Keratinocyte (primary cell): ENCODE data around the gene B9D1. TPM values are rescaled to one million over a fixed set of nuclear protein-coding genes. Genes with fewer than 3 reads are reported as not detected.

Experiments
- DNase-seq: peaks from one replicate; pipeline ENCODE4 v3.0.0-alpha.2; 2011; ENCODE audit warnings: low read depth, missing footprints, low spot score
- FAIRE-seq: peaks from 2 replicates; lab custom pipeline; 2011; peaks lifted over from hg19 to GRCh38; lab: Jason Lieb, UNC
- H2AFZ ChIP-seq: 2 replicates; pipeline ENCODE4 v1.6.0; 2012; ENCODE audit warnings: low read length, control low read depth, inconsistent platforms; ENCODE audit not compliant: control insufficient read depth
- H3K27ac ChIP-seq: 2 replicates; pipeline ENCODE4 v1.5.1; 2011; ENCODE audit warnings: low read length; ENCODE audit not compliant: control insufficient read depth, insufficient read depth
- H3K27me3 ChIP-seq: 3 replicates; pipeline ENCODE4 v1.6.0; 2011; ENCODE audit warnings: low read length; ENCODE audit not compliant: control insufficient read depth, insufficient read depth; ENCODE audit errors: extremely low read depth
- H3K36me3 ChIP-seq, 2 experiments: 2 replicates in 1 of 2; 3 replicates in 1 of 2; pipeline ENCODE4 v1.5.1; 2011; ENCODE audit warnings: low read length in 2 of 2, mild to moderate bottlenecking in 1 of 2; ENCODE audit not compliant: control insufficient read depth in 2 of 2, insufficient read depth in 2 of 2; ENCODE audit errors: extremely low read depth in 1 of 2
- H3K4me1 ChIP-seq: 3 replicates; pipeline ENCODE4 v1.5.1; 2011; ENCODE audit warnings: low read length; ENCODE audit not compliant: control insufficient read depth, insufficient read depth; ENCODE audit errors: extremely low read depth
- H3K4me2 ChIP-seq: 3 replicates; pipeline ENCODE4 v1.6.0; 2011; ENCODE audit warnings: low read depth, low read length; ENCODE audit not compliant: control insufficient read depth, insufficient read depth; ENCODE audit errors: extremely low read depth
- H3K4me3 ChIP-seq, 3 experiments: fragments of 200-600 bp in 1 of 3; sonication (generic) in 1 of 3; 2 replicates in 2 of 3; 3 replicates in 1 of 3; pipeline ENCODE4 v1.5.1; 2011 to 2016; ENCODE audit warnings: low read length in 3 of 3, mild to moderate bottlenecking in 3 of 3, control low read depth in 2 of 3, inconsistent platforms in 1 of 3, low read depth in 1 of 3, mixed read lengths in 1 of 3, mixed run types in 1 of 3, moderate library complexity in 1 of 3; ENCODE audit not compliant: control insufficient read depth in 2 of 3, insufficient read depth in 2 of 3; ENCODE audit errors: extremely low read depth in 1 of 3
- H3K79me2 ChIP-seq: 2 replicates; pipeline ENCODE4 v1.6.0; 2012; ENCODE audit warnings: low read length; ENCODE audit not compliant: control insufficient read depth, insufficient read depth
- H3K9ac ChIP-seq: 3 replicates; pipeline ENCODE4 v1.6.0; 2011; ENCODE audit warnings: low read length; ENCODE audit not compliant: control insufficient read depth, insufficient read depth; ENCODE audit errors: extremely low read depth
- H3K9me1 ChIP-seq: 3 replicates; pipeline ENCODE4 v1.6.0; 2011; ENCODE audit warnings: low read length; ENCODE audit not compliant: control insufficient read depth, insufficient read depth; ENCODE audit errors: extremely low read depth
- H3K9me3 ChIP-seq: 2 replicates; pipeline ENCODE4 v1.5.1; 2012; ENCODE audit warnings: low read depth, low read length; ENCODE audit not compliant: control insufficient read depth
- H4K20me1 ChIP-seq: 3 replicates; pipeline ENCODE4 v1.6.0; 2011; ENCODE audit warnings: low read length; ENCODE audit not compliant: control insufficient read depth, insufficient read depth; ENCODE audit errors: extremely low read depth
- CTCF ChIP-seq, 3 experiments: IDR thresholded peaks in 1 of 3; conservative IDR thresholded peaks in 1 of 3; optimal IDR thresholded peaks in 1 of 3; 2 replicates in 2 of 3; 3 replicates in 1 of 3; pipeline versions ENCODE3 to v1.5.1; 2011; ENCODE audit warnings: low read length in 3 of 3, mild to moderate bottlenecking in 3 of 3, moderate library complexity in 2 of 3, control low read depth in 1 of 3, inconsistent platforms in 1 of 3; ENCODE audit not compliant: insufficient read depth in 2 of 3; ENCODE audit errors: extremely low read depth in 1 of 3
- EZH2 ChIP-seq: IDR thresholded peaks from one replicate; pipeline ENCODE4 v1.6.1; 2012; ENCODE audit warnings: inconsistent platforms, mild to moderate bottlenecking, low read length, moderate library complexity
- dilution Hi-C: fragments of 300-500 bp; cut with MboI; formaldehyde crosslinking; loops from one replicate; pipeline ENCODE4 v1.7.0; 2020; ENCODE audit warnings: low sequenced_read_pairs; ENCODE audit not compliant: extremely low pct_ligation_motif_present
- polyA plus RNA-seq, 5 experiments: library from polyadenylated mRNA; depleted of rRNA in 3 of 5; stranded (reverse) in 3 of 5; stranded (forward) in 1 of 5; unstranded in 1 of 5; fragments of >200 nt; gene quantifications; 1 replicate in 1 of 5; 2 replicates in 3 of 5; 3 replicates in 1 of 5; pipeline versions ENCODE4 v1.2.1 to v1.2.3, GENCODE V29; 2011 to 2012; ENCODE audit warnings: missing spikeins in 2 of 5, low read depth in 1 of 5, low replicate concordance in 1 of 5

Gene B9D1
- polyA plus RNA-seq, 1 donor (not counting 4 experiments of a cell fraction or from before 2014, with no cell fraction given), result 30.3 TPM

GRCh38 chr17:19366637-19366972 lies 4.1 kb upstream of the B9D1 start:
- dilution Hi-C loops, result loop anchor here (25.0 kb wide), 1 partner anchor 296 kb away; no protein-coding TSS in a partner anchor

GRCh38 chr17:19365833-19366636 lies 3.5 kb upstream of the B9D1 start:
- Histone ChIP-seq H3K27ac (no peak overlapping the region), H3K79me2 (peaks cover 2% of the 10 kb centered on the region), H3K4me2 (no peak overlapping the region), H3K9me3 (no peaks in the 10 kb centered on the region), H3K9me1 (no peaks in the 10 kb centered on the region), H2AFZ (no peak overlapping the region), H4K20me1 (no peaks in the 10 kb centered on the region), H3K9ac (no peak overlapping the region), H3K4me3 (no peak overlapping the region), H3K27me3 (no peaks in the 10 kb centered on the region), H3K36me3 (no peaks in the 10 kb centered on the region), H3K4me1 (peaks cover 12% of the 10 kb centered on the region)
- DNase-seq, result no peak
- dilution Hi-C loops, result loop anchor here (25.0 kb wide), 1 partner anchor 296 kb away; no protein-coding TSS in a partner anchor
- TF ChIP-seq EZH2, result no peak
- no peak for TF ChIP-seq CTCF (optimal IDR thresholded peaks at IDR 0.05 in 1 of 3, IDR thresholded peaks at IDR 0.05 in 1 of 3, conservative IDR thresholded peaks at IDR 0.05 in 1 of 3; ENCODE audit: extremely low read depth in 1 of 3, insufficient read depth in 2 of 3, low read length in 3 of 3)
- no peak for FAIRE-seq

More at GRCh38 chr17:19366637-19366972, 4.1 kb upstream of the B9D1 start:
- H3K36me3 ChIP-seq, result no peaks in the 10 kb centered on the region
- H2AFZ ChIP-seq, result no peak overlapping the region
- no peaks in the 10 kb centered on the region for H3K27me3 ChIP-seq
- no peak overlapping the region for H3K4me3 ChIP-seq
- no peak for FAIRE-seq
- H4K20me1 ChIP-seq, result no peaks in the 10 kb centered on the region
- peaks cover 2% of the 10 kb centered on the region for H3K79me2 ChIP-seq
- H3K9me3 ChIP-seq, result no peaks in the 10 kb centered on the region
- H3K4me1 ChIP-seq, result peaks cover 10% of the 10 kb centered on the region
- H3K9me1 ChIP-seq, result no peaks in the 10 kb centered on the region
- TF ChIP-seq EZH2, result no peak
- TF ChIP-seq CTCF (optimal IDR thresholded peaks at IDR 0.05 in 1 of 3, IDR thresholded peaks at IDR 0.05 in 1 of 3, conservative IDR thresholded peaks at IDR 0.05 in 1 of 3; ENCODE audit: extremely low read depth in 1 of 3, insufficient read depth in 2 of 3, low read length in 3 of 3), result no peak
- DNase-seq, result no peak
- H3K27ac ChIP-seq, result no peak overlapping the region
- no peak overlapping the region for H3K4me2 ChIP-seq
- H3K9ac ChIP-seq, result no peak overlapping the region
